HCT116 (cell line): Measurements from ENCODE around the gene DLL1.

Source experiments
- CEBPB ChIP-seq: IDR thresholded peaks from 2 replicates; pipeline ENCODE4 v1.6.1; 2012; ENCODE audit warnings: low read depth
- EZH2 ChIP-seq: fragments of 200-600 bp; sonication (generic); IDR thresholded peaks from 2 replicates; pipeline ENCODE4 v1.6.1; 2017; ENCODE audit warnings: antibody characterized with exemption, mixed run types
- ZNF274 ChIP-seq: fragments of 200-500 bp; sonication (Bioruptor generic); IDR thresholded peaks from 2 replicates; pipeline ENCODE4 v1.6.1; 2014; ENCODE audit warnings: mild to moderate bottlenecking, low read depth, low read length, inconsistent platforms
- TF ChIP-seq, protein P1 (sequence below), 3 experiments: fragments of 200-600 bp in 1 of 3; sonication (generic) in 1 of 3; IDR thresholded peaks in 2 of 3; conservative IDR thresholded peaks in 1 of 3; 2 replicates each; pipeline ENCODE4 v1.5.1; 2012 to 2017; ENCODE audit warnings: low read depth in 2 of 3, low read length in 2 of 3, antibody characterized with exemption in 1 of 3, borderline replicate concordance in 1 of 3, control low read depth in 1 of 3, mild to moderate bottlenecking in 1 of 3, mixed read lengths in 1 of 3, mixed run types in 1 of 3, moderate library complexity in 1 of 3; ENCODE audit not compliant: insufficient read depth in 1 of 3

DNA sequence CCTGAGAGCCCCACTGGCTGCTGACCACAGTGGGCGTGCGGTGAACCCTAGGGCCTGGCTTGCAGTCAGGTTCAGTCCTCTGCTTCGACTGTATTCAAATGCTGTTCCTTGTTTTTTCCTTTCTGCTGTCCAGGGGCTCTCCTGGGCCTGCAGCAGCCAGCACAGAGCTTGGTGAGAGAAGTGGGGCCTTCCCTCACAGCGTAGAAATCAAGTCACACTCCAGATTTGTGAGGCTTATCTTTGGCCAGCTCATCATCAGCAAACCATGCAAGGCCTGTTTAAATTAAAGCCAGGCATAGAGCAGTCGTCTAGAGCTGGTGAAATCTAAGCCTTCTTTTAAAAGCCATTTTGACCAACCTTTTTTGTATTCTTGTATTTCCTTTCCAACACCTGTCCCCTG is 24.1 kb upstream of the DLL1 start:
- TF ChIP-seq ZNF274 (no peak), CEBPB (no peak), EZH2 (no peak)
- TF ChIP-seq, protein P1, sequence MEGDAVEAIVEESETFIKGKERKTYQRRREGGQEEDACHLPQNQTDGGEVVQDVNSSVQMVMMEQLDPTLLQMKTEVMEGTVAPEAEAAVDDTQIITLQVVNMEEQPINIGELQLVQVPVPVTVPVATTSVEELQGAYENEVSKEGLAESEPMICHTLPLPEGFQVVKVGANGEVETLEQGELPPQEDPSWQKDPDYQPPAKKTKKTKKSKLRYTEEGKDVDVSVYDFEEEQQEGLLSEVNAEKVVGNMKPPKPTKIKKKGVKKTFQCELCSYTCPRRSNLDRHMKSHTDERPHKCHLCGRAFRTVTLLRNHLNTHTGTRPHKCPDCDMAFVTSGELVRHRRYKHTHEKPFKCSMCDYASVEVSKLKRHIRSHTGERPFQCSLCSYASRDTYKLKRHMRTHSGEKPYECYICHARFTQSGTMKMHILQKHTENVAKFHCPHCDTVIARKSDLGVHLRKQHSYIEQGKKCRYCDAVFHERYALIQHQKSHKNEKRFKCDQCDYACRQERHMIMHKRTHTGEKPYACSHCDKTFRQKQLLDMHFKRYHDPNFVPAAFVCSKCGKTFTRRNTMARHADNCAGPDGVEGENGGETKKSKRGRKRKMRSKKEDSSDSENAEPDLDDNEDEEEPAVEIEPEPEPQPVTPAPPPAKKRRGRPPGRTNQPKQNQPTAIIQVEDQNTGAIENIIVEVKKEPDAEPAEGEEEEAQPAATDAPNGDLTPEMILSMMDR (IDR thresholded peaks at IDR 0.05 in 2 of 3, conservative IDR thresholded peaks at IDR 0.05 in 1 of 3; ENCODE audit: borderline replicate concordance in 1 of 3, insufficient read depth in 1 of 3, low read depth in 2 of 3, low read length in 2 of 3), result no peak
